Measurements from ENCODE around the gene SIDT2.
"Not testable (repeated sequence)": the region's sequence is repeated elsewhere in the genome, so short reads cannot be mapped to it uniquely, and the experiment has no call there.

Gene SIDT2

GRCh38 chr11:117204283-117205080 lies 25.9 kb downstream of the SIDT2 start:
- DNase-seq (ENCODE audit: low spot score) = no peak

- DNase-seq (ENCODE audit: low spot score) = no peak
Measured at GRCh38 chr11:117205211-117205818, 26.8 kb downstream of the SIDT2 start.

GRCh38 chr11:117206111-117206510 lies 27.6 kb downstream of the SIDT2 start:
- not testable (repeated sequence) for DNase-seq (ENCODE audit: low spot score)

GRCh38 chr11:117206859-117207258 lies 28.3 kb downstream of the SIDT2 start:
- not testable (repeated sequence) for DNase-seq (ENCODE audit: low spot score)

GRCh38 chr11:117207481-117207880 lies 28.9 kb downstream of the SIDT2 start:
- not testable (repeated sequence) for DNase-seq (ENCODE audit: low spot score)

- DNase-seq (ENCODE audit: low spot score) = not testable (repeated sequence)
Measured at GRCh38 chr11:117208710-117209109, 30.2 kb downstream of the SIDT2 start.

- DNase-seq (ENCODE audit: low spot score) = not testable (repeated sequence)
Measured at GRCh38 chr11:117209351-117210125, 31.0 kb downstream of the SIDT2 start.

GRCh38 chr11:117210620-117211019 lies 32.1 kb downstream of the SIDT2 start:
- DNase-seq (ENCODE audit: low spot score) = no peak

GRCh38 chr11:117212697-117213355 lies 34.3 kb downstream of the SIDT2 start:
- no peak for DNase-seq (ENCODE audit: low spot score)

- no peak for DNase-seq (ENCODE audit: low spot score)
Measured at GRCh38 chr11:117214404-117215110, 36.0 kb downstream of the SIDT2 start.

GRCh38 chr11:117217141-117218084 lies 38.9 kb downstream of the SIDT2 start:
- no peak for DNase-seq (ENCODE audit: low spot score)

- DNase-seq (ENCODE audit: low spot score) = no peak
Measured at GRCh38 chr11:117218133-117218915, 39.8 kb downstream of the SIDT2 start.

GRCh38 chr11:117219001-117219400 lies 40.5 kb downstream of the SIDT2 start:
- no peak for DNase-seq (ENCODE audit: low spot score)

GRCh38 chr11:117219455-117219854 lies 40.9 kb downstream of the SIDT2 start:
- DNase-seq (ENCODE audit: low spot score) = no peak

- DNase-seq (ENCODE audit: low spot score) = no peak
Measured at GRCh38 chr11:117219995-117220394, 41.5 kb downstream of the SIDT2 start.

- DNase-seq (ENCODE audit: low spot score) = no peak
Measured at GRCh38 chr11:117220568-117220967, 42.0 kb downstream of the SIDT2 start.

GRCh38 chr11:117220999-117221774 lies 42.6 kb downstream of the SIDT2 start:
- DNase-seq (ENCODE audit: low spot score) = no peak

- DNase-seq (ENCODE audit: low spot score) = no peak
Measured at GRCh38 chr11:117221775-117222517, 43.4 kb downstream of the SIDT2 start.

All from ecto neural progenitor cell (in vitro differentiated cells).